Vagina (tissue), 2 donors: ENCODE measurements around the gene AGRN. TPM values are rescaled to one million over a fixed set of nuclear protein-coding genes. Genes with fewer than 3 reads are reported as not detected.
"Not testable (repeated sequence)": the region's sequence is repeated elsewhere in the genome, so short reads cannot be mapped to it uniquely, and the experiment has no call there.

Source experiments
- DNase-seq, 2 donors: peaks; one replicate each; pipeline ENCODE4 v3.0.0-alpha.2; 2017; ENCODE audit errors: extremely low spot score in 2 of 2
- H3K27ac ChIP-seq: fragments of 200-600 bp; sonication (generic); one replicate; pipeline ENCODE4 v1.5.1; 2019
- H3K27me3 ChIP-seq: fragments of 200-600 bp; sonication (generic); one replicate; pipeline ENCODE4 v1.5.1; 2019
- H3K36me3 ChIP-seq, 2 donors: fragments of 200-600 bp; sonication (generic); one replicate each; pipeline ENCODE4 v1.5.1; 2017 to 2019
- H3K4me1 ChIP-seq: fragments of 200-600 bp; sonication (generic); one replicate; pipeline ENCODE4 v1.5.1; 2019
- H3K4me3 ChIP-seq, 2 donors: fragments of 200-600 bp; sonication (generic); 1 replicate in 1 of 2; 2 replicates in 1 of 2; pipeline ENCODE4 v1.5.1; 2016 to 2019
- H3K9me3 ChIP-seq: fragments of 200-600 bp; sonication (generic); one replicate; pipeline ENCODE4 v1.5.1; 2019
- CTCF ChIP-seq, 3 experiments: fragments of 450-650 bp in 2 of 3; fragments of 200-600 bp in 1 of 3; sonication (generic) in 1 of 3; IDR thresholded peaks; one replicate each; pipeline ENCODE4 v1.5.1; 2017 to 2019; ENCODE audit warnings: antibody characterized with exemption in 3 of 3, mild to moderate bottlenecking in 2 of 3, moderate library complexity in 2 of 3
- POLR2A ChIP-seq, 2 donors: fragments of 450-650 bp; IDR thresholded peaks; one replicate each; pipeline ENCODE4 v1.6.1; 2017; ENCODE audit warnings: antibody characterized with exemption in 2 of 2, mild to moderate bottlenecking in 2 of 2, moderate library complexity in 2 of 2
- POLR2AphosphoS5 ChIP-seq, 2 donors: sonication (generic); formaldehyde crosslinking; IDR thresholded peaks; one replicate each; pipeline ENCODE4 v1.9.0; 2017; ENCODE audit warnings: antibody characterized with exemption in 2 of 2, mild to moderate bottlenecking in 2 of 2, low read depth in 1 of 2; ENCODE audit not compliant: insufficient read depth in 1 of 2
- intact Hi-C: fragments of 100-400 bp; cut with DNase I; formaldehyde crosslinking; loops from one replicate; pipeline ENCODE4 v1.15.1; 2023
- total RNA-seq: library from RNA; depleted of rRNA; stranded (reverse); fragments of >200 nt; gene quantifications from one replicate; pipeline ENCODE4 v1.2.3, GENCODE V29; 2016

The AGRN gene
- total RNA-seq, 1 donor from 2014 or later = 25.5 TPM

GRCh38 chr1:1003618-1004419 is 16.1 kb upstream of the AGRN start:
- H3K4me1 ChIP-seq = peaks cover 48% of the 10 kb centered on the region
- no peak for TF ChIP-seq POLR2AphosphoS5 (IDR thresholded peaks at IDR 0.05; ENCODE audit: insufficient read depth in 1 of 2, low read depth in 1 of 2)
- no peaks in the 10 kb centered on the region for H3K36me3 ChIP-seq
- no peak overlapping the region for H3K27ac ChIP-seq
- H3K9me3 ChIP-seq = no peaks in the 10 kb centered on the region
- DNase-seq = no peak
- no peak overlapping the region for H3K4me3 ChIP-seq
- H3K27me3 ChIP-seq = no peaks in the 10 kb centered on the region
- intact Hi-C loops = no loop called here

- Histone ChIP-seq H3K27me3 (no peaks in the 10 kb centered on the region), H3K4me1 (peaks cover 46% of the 10 kb centered on the region), H3K9me3 (no peaks in the 10 kb centered on the region), H3K36me3 (no peaks in the 10 kb centered on the region), H3K4me3 (no peak overlapping the region), H3K27ac (no peak overlapping the region)
- no peak for TF ChIP-seq POLR2A (IDR thresholded peaks at IDR 0.05)
- no peak for TF ChIP-seq POLR2AphosphoS5 (IDR thresholded peaks at IDR 0.05; ENCODE audit: insufficient read depth in 1 of 2, low read depth in 1 of 2)
- TF ChIP-seq CTCF (IDR thresholded peaks at IDR 0.05) = no peak
- intact Hi-C loops = no loop called here
- DNase-seq = peak in 1 of 2 donors; percentile 81
Measured at GRCh38 chr1:1004420-1004779, 15.5 kb upstream of the AGRN start.

GRCh38 chr1:1004780-1005697 is 14.9 kb upstream of the AGRN start:
- Histone ChIP-seq H3K4me3 (no peak overlapping the region), H3K9me3 (no peaks in the 10 kb centered on the region), H3K36me3 (no peaks in the 10 kb centered on the region), H3K4me1 (peaks cover 44% of the 10 kb centered on the region), H3K27me3 (no peaks in the 10 kb centered on the region), H3K27ac (peak overlapping the region; percentile 33)
- intact Hi-C loops = no loop called here
- TF ChIP-seq CTCF (IDR thresholded peaks at IDR 0.05) (no peak), POLR2AphosphoS5 (IDR thresholded peaks at IDR 0.05; ENCODE audit: insufficient read depth in 1 of 2, low read depth in 1 of 2) (peak in 1 of 2 donors; percentile 39)
- DNase-seq = peak in 1 of 2 donors; percentile 84

GRCh38 chr1:1005774-1006304 is 14.1 kb upstream of the AGRN start:
- no peaks in the 10 kb centered on the region for H3K27me3 ChIP-seq
- peaks cover 41% of the 10 kb centered on the region for H3K4me1 ChIP-seq
- no peaks in the 10 kb centered on the region for H3K9me3 ChIP-seq
- TF ChIP-seq POLR2AphosphoS5 (IDR thresholded peaks at IDR 0.05; ENCODE audit: insufficient read depth in 1 of 2, low read depth in 1 of 2) (no peak), CTCF (IDR thresholded peaks at IDR 0.05) (no peak), POLR2A (IDR thresholded peaks at IDR 0.05) (no peak)
- intact Hi-C loops = no loop called here
- no peaks in the 10 kb centered on the region for H3K36me3 ChIP-seq
- DNase-seq = peak in 1 of 2 donors; percentile 65
- no peak overlapping the region for H3K27ac ChIP-seq
- no peak overlapping the region for H3K4me3 ChIP-seq

- no peak overlapping the region for H3K4me3 ChIP-seq
- TF ChIP-seq POLR2A (IDR thresholded peaks at IDR 0.05) = no peak
- no peak for TF ChIP-seq CTCF (IDR thresholded peaks at IDR 0.05)
- TF ChIP-seq POLR2AphosphoS5 (IDR thresholded peaks at IDR 0.05; ENCODE audit: insufficient read depth in 1 of 2, low read depth in 1 of 2) = peak in 1 of 2 donors; percentile 18
- H3K36me3 ChIP-seq = no peaks in the 10 kb centered on the region
- peaks cover 34% of the 10 kb centered on the region for H3K4me1 ChIP-seq
- intact Hi-C loops = no loop called here
- H3K27me3 ChIP-seq = no peaks in the 10 kb centered on the region
- no peak overlapping the region for H3K27ac ChIP-seq
- H3K9me3 ChIP-seq = no peaks in the 10 kb centered on the region
- DNase-seq = peak in 1 of 2 donors; percentile 87
Measured at GRCh38 chr1:1006305-1007159, 13.4 kb upstream of the AGRN start.

GRCh38 chr1:1010131-1010530 is 9.8 kb upstream of the AGRN start:
- H3K9me3 ChIP-seq, H3K27ac ChIP-seq, H3K27me3 ChIP-seq, H3K36me3 ChIP-seq, intact Hi-C loops, DNase-seq, H3K4me3 ChIP-seq: not testable (repeated sequence)
- peaks cover 41% of the 10 kb centered on the region for H3K4me1 ChIP-seq
